Pancreas (tissue), 10 donors: Measurements from ENCODE around the gene SYDE2. TPM values are rescaled to one million over a fixed set of nuclear protein-coding genes. Genes with fewer than 3 reads are reported as not detected.

ENCODE experiments used
- ATAC-seq, 4 donors: fragments of 200-7000 bp; cut with Tn5 transposase; one replicate each; pipeline versions ENCODE4 v1.8.0 to v1.9.1; 2020; ENCODE audit warnings: mild to moderate bottlenecking in 4 of 4, moderate library complexity in 4 of 4
- DNase-seq, 6 donors: peaks; one replicate each; pipeline ENCODE4 v3.0.0-alpha.2; 2020
- FAIRE-seq: peaks from 2 replicates; lab custom pipeline; 2012; peaks lifted over from hg19 to GRCh38; lab: Jason Lieb, UNC
- H3K27ac ChIP-seq, 4 donors: fragments of 200-600 bp; sonication (generic); 1 replicate in 3 of 4; 2 replicates in 1 of 4; pipeline versions ENCODE4 v1.5.0 to v1.8.0; 2020
- H3K27me3 ChIP-seq, 4 donors: fragments of 200-600 bp; one replicate each; pipeline ENCODE4 v1.8.0; 2021
- H3K36me3 ChIP-seq, 3 donors: fragments of 200-600 bp; sonication (generic) in 1 of 3; one replicate each; pipeline versions ENCODE4 v1.5.0 to v1.8.0; 2020 to 2021
- H3K4me1 ChIP-seq, 3 donors: fragments of 200-600 bp; one replicate each; pipeline ENCODE4 v1.8.0; 2021
- H3K4me3 ChIP-seq, 4 donors: fragments of 200-600 bp; sonication (generic) in 2 of 4; one replicate each; pipeline versions ENCODE4 v1.5.0 to v1.8.0; 2020 to 2021
- H3K9me3 ChIP-seq, 4 donors: fragments of 200-600 bp; one replicate each; pipeline ENCODE4 v1.8.0; 2021
- WGBS, 2 donors: extraction: QIAGEN DNeasy Blood & Tissue Kit; methylation state at CpG; one replicate each; pipeline ENCODE4 v1.1.7; 2013; 5-methylcytosine and 5-hydroxymethylcytosine counted together
- intact Hi-C, 3 donors: fragments of 100-400 bp; cut with DNase I; formaldehyde crosslinking; loops; one replicate each; pipeline versions ENCODE4 v1.11.1 to v1.14.2; 2022
- polyA plus RNA-seq, 2 donors: library from polyadenylated mRNA; stranded (reverse); fragments of 200-250 nt; gene quantifications; one replicate each; pipeline ENCODE4 v1.2.3, GENCODE V29; 2013
- total RNA-seq, 6 donors: library from RNA; stranded (reverse); fragmentation: NEBNext Ultra II Directional in 4 of 6; extraction: Animal tissue kit (Norgen Biotek cat#: 25700) in 4 of 6; gene quantifications; one replicate each; pipeline versions ENCODE4 v1.2.1 to v1.2.4, GENCODE V29; 2021 to 2023
- TF ChIP-seq, protein P1 (sequence below), 4 donors: fragments of 200-600 bp; sonication (generic) in 3 of 4; IDR thresholded peaks; one replicate each; pipeline versions ENCODE4 v1.5.0 to v1.8.0; 2021; ENCODE audit warnings: antibody characterized with exemption in 4 of 4
- donor health status: healthy with polysubstance abuse.
- donor health status: DM: no; HTN: no; CAD: no; lungs with moderate emphysema.
- donor health status: DM: no; HTN: no; CAD: no.
- donor health status: control.
- donor health status: control.
- donor health status: Bipolar disorder and iron deficiency.
- donor health status: DM: yes; HTN: yes; CAD: no.
- donor health status: DM: no; HTN: no; CAD: no.
- donor health status: DM: no; HTN: no; CAD: no.
- donor health status: DM: yes; HTN: yes; CAD: no.

Gene SYDE2
- total and polyA plus RNA-seq, 8 donors = 1.3 to 6.6 (median 5.1) TPM

DNA sequence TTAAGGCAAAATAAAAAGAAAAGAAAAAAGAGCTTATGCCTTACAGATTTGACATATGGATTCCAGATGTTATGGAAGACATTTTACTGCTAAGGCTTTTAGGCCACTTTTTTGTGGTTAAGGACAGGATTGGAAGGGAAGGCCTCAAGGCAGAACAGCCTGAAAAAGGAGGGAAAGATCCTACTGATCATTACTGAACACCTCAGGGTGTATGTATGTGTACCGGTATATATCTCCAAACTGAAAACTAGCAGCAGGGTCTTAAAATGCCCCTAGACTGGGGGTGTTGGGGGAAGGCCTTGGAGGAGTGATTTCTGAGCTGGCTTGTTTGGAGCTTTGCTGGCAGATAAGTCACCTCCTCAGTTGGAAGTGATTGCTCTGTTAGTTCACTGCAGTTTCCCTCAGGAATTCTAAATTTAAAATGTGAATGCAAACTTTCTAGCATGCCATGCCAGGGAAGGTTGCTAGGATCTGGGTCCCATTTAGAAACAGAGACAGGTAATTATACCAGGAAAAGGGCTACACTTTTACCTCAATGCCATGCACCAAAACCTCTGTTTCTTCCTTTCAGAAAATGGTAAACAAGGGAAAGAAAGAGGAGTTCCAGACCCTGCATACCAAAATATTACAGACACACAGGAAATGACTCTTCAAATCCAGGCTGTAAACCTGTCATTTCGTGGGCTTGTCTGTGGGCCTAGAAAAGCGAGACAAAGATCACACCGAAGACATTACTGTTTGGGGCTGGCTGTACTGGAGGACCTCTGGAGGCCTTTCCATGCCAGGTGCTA lies 43.6 kb upstream of the SYDE2 start:
- ATAC-seq (no peak), DNase-seq (no peak), FAIRE-seq (no peak)
- no peak overlapping the region for H3K27ac ChIP-seq
- TF ChIP-seq, protein P1, sequence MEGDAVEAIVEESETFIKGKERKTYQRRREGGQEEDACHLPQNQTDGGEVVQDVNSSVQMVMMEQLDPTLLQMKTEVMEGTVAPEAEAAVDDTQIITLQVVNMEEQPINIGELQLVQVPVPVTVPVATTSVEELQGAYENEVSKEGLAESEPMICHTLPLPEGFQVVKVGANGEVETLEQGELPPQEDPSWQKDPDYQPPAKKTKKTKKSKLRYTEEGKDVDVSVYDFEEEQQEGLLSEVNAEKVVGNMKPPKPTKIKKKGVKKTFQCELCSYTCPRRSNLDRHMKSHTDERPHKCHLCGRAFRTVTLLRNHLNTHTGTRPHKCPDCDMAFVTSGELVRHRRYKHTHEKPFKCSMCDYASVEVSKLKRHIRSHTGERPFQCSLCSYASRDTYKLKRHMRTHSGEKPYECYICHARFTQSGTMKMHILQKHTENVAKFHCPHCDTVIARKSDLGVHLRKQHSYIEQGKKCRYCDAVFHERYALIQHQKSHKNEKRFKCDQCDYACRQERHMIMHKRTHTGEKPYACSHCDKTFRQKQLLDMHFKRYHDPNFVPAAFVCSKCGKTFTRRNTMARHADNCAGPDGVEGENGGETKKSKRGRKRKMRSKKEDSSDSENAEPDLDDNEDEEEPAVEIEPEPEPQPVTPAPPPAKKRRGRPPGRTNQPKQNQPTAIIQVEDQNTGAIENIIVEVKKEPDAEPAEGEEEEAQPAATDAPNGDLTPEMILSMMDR (IDR thresholded peaks at IDR 0.05) = no peak
- no peaks in the 10 kb centered on the region for H3K36me3 ChIP-seq
- no peaks in the 10 kb centered on the region for H3K27me3 ChIP-seq
- H3K4me3 ChIP-seq = no peak overlapping the region
- no peaks in the 10 kb centered on the region for H3K9me3 ChIP-seq
- H3K4me1 ChIP-seq = peaks cover 0 to 13% (median 13%) of the 10 kb centered on the region in 3 donors
- intact Hi-C loops = no loop called here
- 75 to 78% methylated on average over 4 of the region's 4 CpGs for WGBS, 2 donors

DNA sequence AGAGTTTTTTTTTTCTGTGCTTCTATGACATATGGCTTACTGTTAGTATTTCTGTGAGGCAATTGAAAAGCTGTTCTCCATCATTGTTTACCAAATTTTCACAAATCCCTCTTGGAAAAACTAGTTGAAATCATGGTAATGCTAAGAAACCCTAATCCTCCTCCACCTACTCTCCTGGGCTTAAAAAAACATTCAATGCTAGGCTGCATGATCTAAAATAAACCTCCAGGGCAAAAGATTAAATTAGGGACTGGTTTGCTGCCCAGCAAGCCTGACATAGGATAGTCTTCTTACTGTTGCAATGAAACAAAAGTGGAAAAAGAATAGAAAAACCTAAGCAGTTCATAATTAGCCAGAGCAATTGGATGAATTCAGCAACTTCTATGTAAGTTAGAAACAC lies 42.6 kb upstream of the SYDE2 start:
- H3K4me1 ChIP-seq = peaks cover 0 to 13% (median 13%) of the 10 kb centered on the region in 3 donors
- FAIRE-seq (no peak), ATAC-seq (no peak), DNase-seq (no peak)
- H3K9me3 ChIP-seq = no peaks in the 10 kb centered on the region
- no peak overlapping the region for H3K27ac ChIP-seq
- no peak overlapping the region for H3K4me3 ChIP-seq
- TF ChIP-seq, protein P1 (IDR thresholded peaks at IDR 0.05) = no peak
- intact Hi-C loops = no loop called here
- no peaks in the 10 kb centered on the region for H3K27me3 ChIP-seq
- H3K36me3 ChIP-seq = no peaks in the 10 kb centered on the region

DNA sequence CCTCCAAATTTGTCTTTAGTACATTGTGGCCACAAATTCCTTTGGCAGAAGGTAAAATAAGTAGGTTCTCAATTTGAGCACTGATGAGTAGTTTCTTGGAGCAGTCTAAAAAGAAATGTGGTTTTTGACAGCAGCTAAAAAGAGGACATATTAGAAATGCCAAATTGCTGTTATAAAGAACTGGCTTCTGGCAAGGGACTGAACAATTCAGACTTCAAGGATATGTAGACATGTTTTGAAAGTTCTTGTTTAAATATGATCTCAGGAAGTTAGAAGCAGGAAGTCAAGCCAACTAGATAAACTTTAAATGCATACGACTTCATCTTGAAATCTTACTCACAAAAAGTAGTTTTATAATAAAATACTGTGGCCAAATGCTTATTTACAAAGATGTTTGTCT lies 39.8 kb upstream of the SYDE2 start:
- DNase-seq (no peak), ATAC-seq (peak; percentile 53 to 68 (median 61)), FAIRE-seq (no peak)
- H3K27ac ChIP-seq = peak overlapping the region in 2 of 4 donors; percentile 66 to 68
- no peak overlapping the region for H3K4me3 ChIP-seq
- TF ChIP-seq, protein P1 (IDR thresholded peaks at IDR 0.05) = no peak
- H3K27me3 ChIP-seq = no peaks in the 10 kb centered on the region
- no peaks in the 10 kb centered on the region for H3K9me3 ChIP-seq
- H3K36me3 ChIP-seq = no peaks in the 10 kb centered on the region
- H3K4me1 ChIP-seq = peaks cover 0 to 13% (median 13%) of the 10 kb centered on the region in 3 donors
- intact Hi-C loops = no loop called here
- 10% methylated on average over 1 of the region's 1 CpG for whole genome bisulfite sequencing, 2 donors

DNA sequence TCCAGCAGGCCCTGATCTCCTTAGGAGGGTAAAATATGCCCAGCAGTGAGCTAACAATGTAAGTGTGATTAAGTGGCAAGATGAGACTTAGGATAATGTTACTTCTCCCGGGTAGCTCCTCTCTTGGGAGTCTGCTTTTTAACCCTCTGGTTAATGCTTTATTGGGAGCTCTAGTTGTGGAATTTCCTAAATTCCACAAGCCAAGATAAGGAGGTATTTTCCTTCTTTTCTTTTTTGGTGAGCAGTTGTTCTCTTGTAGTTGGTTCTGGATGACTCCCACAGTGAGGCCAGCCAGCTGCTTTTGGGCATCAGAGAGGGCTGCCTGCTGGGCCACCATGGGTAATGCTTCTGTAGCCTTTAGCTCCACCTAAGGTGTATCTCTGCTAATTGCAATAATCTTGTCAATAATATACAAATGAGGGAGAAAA lies 39.4 kb upstream of the SYDE2 start:
- Histone ChIP-seq H3K36me3 (no peaks in the 10 kb centered on the region), H3K4me3 (no peak overlapping the region), H3K4me1 (peaks cover 0 to 13% (median 13%) of the 10 kb centered on the region in 3 donors), H3K27ac (peak overlapping the region in 2 of 4 donors; percentile 66 to 68), H3K9me3 (no peaks in the 10 kb centered on the region), H3K27me3 (no peaks in the 10 kb centered on the region)
- DNase-seq = no peak
- TF ChIP-seq, protein P1 (IDR thresholded peaks at IDR 0.05) = no peak
- WGBS, 2 donors = 8 to 10% methylated on average over 1 of the region's 1 CpG
- intact Hi-C loops = no loop called here
- peak; percentile 57 to 88 (median 82) for ATAC-seq
- FAIRE-seq = no peak

DNA sequence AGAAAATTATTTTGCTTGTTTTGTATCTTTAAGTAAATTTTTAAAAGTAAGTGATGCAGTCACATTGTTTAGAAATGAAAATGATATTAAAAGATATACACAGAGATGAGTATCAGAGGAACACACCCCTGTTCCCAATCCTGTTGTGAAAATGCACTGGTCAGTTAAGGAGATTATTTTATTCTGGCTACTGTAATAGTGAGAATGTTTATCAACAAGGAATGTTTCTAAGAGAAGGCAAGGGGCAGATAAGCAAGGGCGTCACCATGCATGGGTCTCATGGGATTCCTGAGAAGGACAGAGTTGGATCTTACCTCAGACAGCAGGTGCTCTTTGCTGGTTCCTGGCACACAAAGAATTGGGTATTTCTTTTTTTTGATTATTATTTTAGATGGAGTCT lies 36.8 kb upstream of the SYDE2 start:
- Histone ChIP-seq H3K27me3 (no peaks in the 10 kb centered on the region), H3K4me3 (no peak overlapping the region), H3K36me3 (no peaks in the 10 kb centered on the region), H3K27ac (no peak overlapping the region), H3K9me3 (no peaks in the 10 kb centered on the region), H3K4me1 (peaks cover 0 to 13% (median 0%) of the 10 kb centered on the region in 3 donors)
- 74 to 81% methylated on average over 1 of the region's 1 CpG for WGBS, 2 donors
- intact Hi-C loops = no loop called here
- ATAC-seq (no peak), DNase-seq (no peak), FAIRE-seq (no peak)
- TF ChIP-seq, protein P1 (IDR thresholded peaks at IDR 0.05) = no peak
